Psoas muscle (tissue), 8 donors: ENCODE measurements around the gene TSPAN10. TPM values are rescaled to one million over a fixed set of nuclear protein-coding genes. Genes with fewer than 3 reads are reported as not detected.
A peak's percentile ranks its signal among the peaks of the same experiment; 100 is the strongest.

Experiments used
- ATAC-seq, 4 donors: fragments of 200-7000 bp; cut with Tn5 transposase; one replicate each; pipeline ENCODE4 v1.9.1; 2020; ENCODE audit warnings: moderate library complexity in 3 of 4, mild to moderate bottlenecking in 2 of 4
- DNase-seq, 2 donors: peaks; one replicate each; pipeline ENCODE4 v3.0.0-alpha.2; 2020
- H3K27ac ChIP-seq: fragments of 200-600 bp; one replicate; pipeline ENCODE4 v1.8.0; 2022
- H3K27me3 ChIP-seq, 3 donors: fragments of 200-600 bp in 1 of 3; one replicate each; pipeline versions ENCODE4 v1.6.1 to v1.8.0; 2013 to 2022; ENCODE audit warnings: low read length in 2 of 3, mild to moderate bottlenecking in 2 of 3, moderate library complexity in 1 of 3; ENCODE audit not compliant: insufficient read depth in 3 of 3
- H3K36me3 ChIP-seq, 2 donors: fragments of 200-600 bp in 1 of 2; one replicate each; pipeline versions ENCODE4 v1.6.1 to v1.8.0; 2013 to 2022; ENCODE audit warnings: low read depth in 1 of 2, mild to moderate bottlenecking in 1 of 2, moderate library complexity in 1 of 2; ENCODE audit not compliant: insufficient read depth in 1 of 2
- H3K4me1 ChIP-seq: fragments of 200-600 bp; one replicate; pipeline ENCODE4 v1.8.0; 2022
- H3K4me3 ChIP-seq: fragments of 200-600 bp; one replicate; pipeline ENCODE4 v1.8.0; 2022; ENCODE audit warnings: mild to moderate bottlenecking
- H3K9me3 ChIP-seq: fragments of 200-600 bp; one replicate; pipeline ENCODE4 v1.8.0; 2022
- WGBS, 3 donors: extraction: QIAGEN DNeasy Blood & Tissue Kit; methylation state at CpG; one replicate each; pipeline versions ENCODE4 v1.1.6 to v1.1.7; 2013; 5-methylcytosine and 5-hydroxymethylcytosine counted together
- intact Hi-C, 2 donors: fragments of 100-400 bp; cut with DNase I; formaldehyde crosslinking; loops; one replicate each; pipeline versions ENCODE4 v1.11.0 to v1.14.2; 2022
- polyA plus RNA-seq, 3 donors: library from polyadenylated mRNA; stranded (reverse); fragments of 200-250 nt; gene quantifications; one replicate each; pipeline ENCODE4 v1.2.3, GENCODE V29; 2013
- total RNA-seq, 4 donors: library from RNA; stranded (reverse); fragmentation: NEBNext Ultra II Directional in 2 of 4; extraction: Animal tissue kit (Norgen Biotek cat#: 25700) in 2 of 4; gene quantifications; one replicate each; pipeline versions ENCODE4 v1.2.1 to v1.2.4, GENCODE V29; 2021 to 2023
- TF ChIP-seq, protein P1 (sequence below): fragments of 200-600 bp; IDR thresholded peaks from one replicate; pipeline ENCODE4 v1.8.0; 2022; ENCODE audit warnings: antibody characterized with exemption
- donor health status: healthy with polysubstance abuse.
- donor health status: DM: no; HTN: no; CAD: no; lungs with moderate emphysema.
- donor health status: Bipolar disorder and iron deficiency.
- donor health status: healthy.
- donor health status: DM: yes; HTN: yes; CAD: no.
- donor health status: DM: no; HTN: no; CAD: no.
- donor health status: DM: no; HTN: no; CAD: no.
- donor health status: DM: yes; HTN: yes; CAD: no.

The TSPAN10 gene
- total and polyA plus RNA-seq, 7 donors, result 0.09 to 0.67 (median 0.22) TPM; not detected in 2

DNA sequence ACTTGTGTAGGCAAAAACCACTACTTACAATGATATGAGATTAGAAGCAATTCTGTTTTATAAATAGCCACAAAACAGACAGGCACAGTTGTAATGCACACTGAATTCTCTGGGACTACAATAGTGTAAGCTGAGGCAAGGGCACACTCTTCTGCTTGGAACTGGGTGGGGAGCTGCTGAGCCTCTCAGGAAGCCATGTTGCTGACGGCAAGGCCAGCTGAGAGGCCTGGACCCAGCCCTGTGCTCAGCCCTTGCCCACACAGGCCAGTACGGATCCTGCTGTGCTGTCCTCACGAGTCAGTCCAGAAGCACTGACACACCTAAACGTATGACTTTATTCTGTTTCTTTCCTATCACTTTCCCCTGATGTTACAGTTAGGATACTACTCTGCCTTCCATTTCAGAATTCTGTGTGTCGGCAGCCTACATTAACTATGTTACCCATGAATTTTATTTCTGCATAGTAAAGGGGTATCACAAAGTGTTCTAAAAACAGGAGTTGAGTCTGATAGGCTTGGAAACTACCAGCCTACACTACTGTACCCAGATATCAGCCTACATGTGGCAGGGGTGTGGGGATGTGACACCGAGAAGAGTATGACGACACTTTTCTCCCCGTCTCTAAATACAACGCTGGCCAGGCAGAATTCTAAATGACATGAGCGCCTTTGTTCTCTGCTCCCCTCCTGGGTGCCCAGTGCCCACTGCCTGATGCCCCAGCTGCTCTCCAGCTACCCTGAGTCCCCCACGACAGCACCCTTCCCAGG is 43.7 kb upstream of the TSPAN10 start:
- no peaks in the 10 kb centered on the region for H3K27me3 ChIP-seq
- H3K4me1 ChIP-seq, result no peaks in the 10 kb centered on the region
- H3K36me3 ChIP-seq, result peaks cover 32 to 100% of the 10 kb centered on the region in 2 donors
- intact Hi-C loops, result no loop called here
- no peak overlapping the region for H3K4me3 ChIP-seq
- 88 to 91% (median 88%) methylated on average over 11 of the region's 11 CpGs for WGBS, 3 donors
- DNase-seq (no peak), ATAC-seq (peak in 2 of 4 donors; percentile 18 to 21)
- TF ChIP-seq, protein P1, sequence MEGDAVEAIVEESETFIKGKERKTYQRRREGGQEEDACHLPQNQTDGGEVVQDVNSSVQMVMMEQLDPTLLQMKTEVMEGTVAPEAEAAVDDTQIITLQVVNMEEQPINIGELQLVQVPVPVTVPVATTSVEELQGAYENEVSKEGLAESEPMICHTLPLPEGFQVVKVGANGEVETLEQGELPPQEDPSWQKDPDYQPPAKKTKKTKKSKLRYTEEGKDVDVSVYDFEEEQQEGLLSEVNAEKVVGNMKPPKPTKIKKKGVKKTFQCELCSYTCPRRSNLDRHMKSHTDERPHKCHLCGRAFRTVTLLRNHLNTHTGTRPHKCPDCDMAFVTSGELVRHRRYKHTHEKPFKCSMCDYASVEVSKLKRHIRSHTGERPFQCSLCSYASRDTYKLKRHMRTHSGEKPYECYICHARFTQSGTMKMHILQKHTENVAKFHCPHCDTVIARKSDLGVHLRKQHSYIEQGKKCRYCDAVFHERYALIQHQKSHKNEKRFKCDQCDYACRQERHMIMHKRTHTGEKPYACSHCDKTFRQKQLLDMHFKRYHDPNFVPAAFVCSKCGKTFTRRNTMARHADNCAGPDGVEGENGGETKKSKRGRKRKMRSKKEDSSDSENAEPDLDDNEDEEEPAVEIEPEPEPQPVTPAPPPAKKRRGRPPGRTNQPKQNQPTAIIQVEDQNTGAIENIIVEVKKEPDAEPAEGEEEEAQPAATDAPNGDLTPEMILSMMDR, result no peak
- H3K27ac ChIP-seq, result no peak overlapping the region
- no peaks in the 10 kb centered on the region for H3K9me3 ChIP-seq

DNA sequence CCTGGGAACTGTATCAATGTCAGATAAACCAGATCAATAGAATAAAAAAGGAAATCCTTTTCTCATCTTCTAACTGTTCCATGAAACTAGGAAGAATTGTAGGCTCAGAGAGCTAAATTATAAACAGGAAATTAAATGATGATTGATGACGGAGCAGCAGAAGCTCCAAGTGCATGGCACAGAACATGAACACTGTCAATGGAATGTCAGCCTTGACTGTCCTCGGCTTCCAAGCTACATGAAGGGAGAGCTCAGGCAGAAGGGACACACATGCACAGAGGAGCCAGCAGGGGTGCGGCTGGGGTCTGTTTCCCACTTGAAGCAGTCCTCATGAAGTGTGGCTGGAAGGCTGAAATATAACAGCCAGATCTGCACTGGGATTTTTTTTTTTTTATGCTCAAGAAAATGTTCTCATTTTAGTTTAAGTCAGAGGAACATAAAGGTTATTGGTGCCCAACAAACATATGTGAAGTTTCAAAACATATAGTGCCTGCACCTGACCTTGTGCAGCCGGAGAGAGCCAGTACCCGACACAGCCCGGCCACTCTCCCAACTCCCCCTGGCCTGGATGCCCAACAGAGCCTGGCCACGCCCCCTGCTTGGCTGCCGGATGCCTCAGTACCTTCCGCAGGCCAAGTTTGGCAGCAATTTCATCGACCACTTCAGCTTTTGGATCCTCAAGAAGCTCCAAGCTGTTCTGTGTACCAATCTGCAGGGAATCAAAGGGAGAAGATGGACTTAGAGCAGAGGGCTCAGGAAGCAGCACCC is 37.1 kb upstream of the TSPAN10 start:
- no peak for DNase-seq

DNA sequence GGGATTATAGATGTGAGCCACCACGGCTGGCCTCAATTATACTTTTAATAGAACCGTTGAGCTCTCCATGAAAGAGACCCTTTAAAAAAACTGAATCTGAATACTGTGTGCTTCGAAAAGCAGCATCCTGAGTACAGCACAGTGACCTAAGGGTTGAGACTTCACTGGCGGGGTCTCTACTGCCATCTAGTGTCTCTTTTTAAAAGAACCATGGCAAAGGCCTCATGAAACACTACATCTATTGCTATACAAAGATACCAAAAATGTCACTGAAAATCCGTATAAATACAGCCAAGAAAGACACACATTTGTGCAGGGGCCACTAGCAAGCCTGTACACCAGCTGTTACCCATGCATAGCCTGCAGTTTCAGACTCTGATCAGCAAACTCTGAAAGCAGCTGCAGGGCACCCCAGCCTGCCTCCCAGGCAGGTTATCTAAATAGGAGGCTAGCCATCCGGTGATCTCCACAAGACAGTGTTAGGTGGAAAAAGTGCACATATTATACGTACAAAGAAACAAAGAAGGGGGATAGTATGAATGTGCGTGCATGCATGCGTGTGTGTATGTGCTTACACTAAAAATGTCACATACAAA is 35.4 kb upstream of the TSPAN10 start:
- WGBS, 3 donors, result 37 to 42% (median 41%) methylated on average over 9 of the region's 9 CpGs
- no peak overlapping the region for H3K27ac ChIP-seq
- DNase-seq, result no peak
- intact Hi-C loops, result loop anchor here in 1 of 2 donors (2.0 to 5.0 kb wide), 2 partner anchors 34 to 347 kb away; no protein-coding TSS in a partner anchor
- H3K4me3 ChIP-seq, result no peak overlapping the region
- ATAC-seq, result peak; percentile 57 to 78 (median 70)
- H3K4me1 ChIP-seq, result peaks cover 3% of the 10 kb centered on the region
- TF ChIP-seq, protein P1, result peak; percentile 62
- H3K27me3 ChIP-seq, result no peaks in the 10 kb centered on the region
- no peaks in the 10 kb centered on the region for H3K9me3 ChIP-seq
- peaks cover 16 to 100% of the 10 kb centered on the region in 2 donors for H3K36me3 ChIP-seq

More for the DNA sequence above, 37.1 kb upstream of the TSPAN10 start:
- TF ChIP-seq, protein P1, result no peak
- ATAC-seq, result peak in 2 of 4 donors; percentile 23 to 48
- no peaks in the 10 kb centered on the region for H3K27me3 ChIP-seq
- peaks cover 3% of the 10 kb centered on the region for H3K4me1 ChIP-seq
- no peak overlapping the region for H3K27ac ChIP-seq
- no peak overlapping the region for H3K4me3 ChIP-seq
- WGBS, 3 donors, result 37 to 59% (median 41%) methylated on average over 10 of the region's 10 CpGs
- H3K9me3 ChIP-seq, result no peaks in the 10 kb centered on the region
- H3K36me3 ChIP-seq, result peaks cover 21 to 100% of the 10 kb centered on the region in 2 donors
- intact Hi-C loops, result loop anchor here (2.0 to 5.0 kb wide), 3 partner anchors 33 to 345 kb away; no protein-coding TSS in a partner anchor

DNA sequence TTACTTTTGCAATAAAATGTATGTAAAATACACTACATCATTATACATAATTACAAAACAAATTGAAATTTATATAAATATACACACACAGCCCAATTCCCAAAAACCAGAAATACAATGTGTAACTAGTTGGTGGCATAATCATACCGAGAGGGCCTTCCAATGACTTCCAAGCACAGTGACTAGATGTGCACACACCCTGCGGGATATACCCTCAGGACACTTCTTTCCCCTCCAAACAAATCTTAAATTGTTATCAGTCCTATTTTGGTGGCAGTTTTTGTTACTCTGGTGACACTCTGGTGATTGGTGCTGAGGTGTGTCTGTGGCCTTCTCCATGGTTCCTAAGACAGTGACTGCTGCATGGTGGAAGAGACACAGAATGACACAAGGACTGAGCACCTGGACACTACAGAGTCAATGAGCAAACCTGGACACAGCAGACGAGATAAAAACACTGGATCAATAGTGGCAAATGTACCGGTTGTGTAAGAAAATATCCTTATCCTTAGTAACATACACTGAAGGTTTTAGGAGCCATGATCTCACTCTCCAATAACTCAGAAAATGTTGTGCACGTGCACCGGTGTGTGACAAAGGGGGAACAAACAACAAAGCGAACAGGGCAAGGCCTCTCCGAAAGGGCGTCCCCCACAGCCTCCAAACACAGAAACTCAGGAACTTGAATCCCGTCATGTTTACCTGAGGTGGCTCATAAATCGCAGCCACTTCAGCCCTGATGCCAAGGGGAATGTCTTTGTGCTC is 33.0 kb upstream of the TSPAN10 start:
- ATAC-seq, result no peak
- 77 to 85% (median 82%) methylated on average over 11 of the region's 11 CpGs for WGBS, 3 donors

More for the DNA sequence above, 33.0 kb upstream of the TSPAN10 start:
- Histone ChIP-seq H3K9me3 (no peaks in the 10 kb centered on the region), H3K36me3 (peaks cover 19 to 100% of the 10 kb centered on the region in 2 donors), H3K27ac (no peak overlapping the region), H3K4me1 (peaks cover 3% of the 10 kb centered on the region), H3K27me3 (no peaks in the 10 kb centered on the region), H3K4me3 (no peak overlapping the region)
- DNase-seq, result no peak
- intact Hi-C loops, result loop anchor here in 1 of 2 donors (5.0 kb wide), 1 partner anchor 37 kb away; no protein-coding TSS in a partner anchor
- TF ChIP-seq, protein P1, result no peak
